GM06990 (cell line): ENCODE data around the gene LCORL.

Source experiments
- DNase-seq: peaks from one replicate; pipeline ENCODE4 v3.0.0-alpha.2; 2011; ENCODE audit not compliant: insufficient read length; ENCODE audit errors: extremely low read depth
- H3K27me3 ChIP-seq: replicated peaks from 2 replicates; pipeline ENCODE4 v1.6.0; 2011; ENCODE audit warnings: low read length; ENCODE audit not compliant: control insufficient read depth, insufficient read depth
- H3K36me3 ChIP-seq: 2 replicates; pipeline ENCODE4 v1.5.1; 2011; ENCODE audit warnings: low read length; ENCODE audit not compliant: control insufficient read depth, insufficient read depth
- H3K4me3 ChIP-seq: replicated peaks from 2 replicates; pipeline ENCODE4 v1.5.1; 2011; ENCODE audit warnings: low read depth, mild to moderate bottlenecking, control low read depth, low read length
- CTCF ChIP-seq: IDR thresholded peaks from 2 replicates; pipeline ENCODE4 v1.5.1; 2011; ENCODE audit warnings: low read length, control low read depth, mild to moderate bottlenecking, inconsistent platforms; ENCODE audit not compliant: insufficient read depth, poor library complexity, severe bottlenecking

LCORL gene

DNA sequence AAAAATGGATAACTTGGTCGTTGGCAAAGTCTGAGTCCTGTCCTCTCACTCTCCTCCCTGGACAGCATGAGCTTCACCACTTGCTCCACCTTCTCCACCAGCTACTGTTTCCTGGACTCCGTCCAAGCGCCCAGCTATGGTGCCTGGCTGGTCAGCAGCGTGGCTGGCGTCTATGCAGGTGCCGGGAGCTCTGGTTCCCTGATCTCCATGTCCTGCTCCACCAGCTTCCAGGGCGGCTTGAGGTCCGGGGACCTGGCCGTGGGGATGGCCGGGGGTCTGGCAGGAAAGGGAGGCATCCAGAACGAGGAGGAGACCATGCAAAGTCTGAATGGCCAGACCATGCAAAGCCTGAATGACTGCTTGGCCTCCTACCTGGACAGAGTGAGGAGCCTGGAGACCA, 109.9 kb downstream of the LCORL start:
- no peaks in the 10 kb centered on the region for H3K27me3 ChIP-seq
- DNase-seq, result no peak
- no peaks in the 10 kb centered on the region; the same call in 1 of the 2 replicates for H3K36me3 ChIP-seq
- H3K4me3 ChIP-seq, result no peak overlapping the region
- no peak for TF ChIP-seq CTCF

- TF ChIP-seq CTCF, result no peak
- no peaks in the 10 kb centered on the region for H3K36me3 ChIP-seq
- H3K4me3 ChIP-seq, result no peak overlapping the region
- no peak for DNase-seq
- no peaks in the 10 kb centered on the region for H3K27me3 ChIP-seq
Measured at GRCh38 chr4:17898553-17899055, 123.0 kb downstream of the LCORL start.

DNA sequence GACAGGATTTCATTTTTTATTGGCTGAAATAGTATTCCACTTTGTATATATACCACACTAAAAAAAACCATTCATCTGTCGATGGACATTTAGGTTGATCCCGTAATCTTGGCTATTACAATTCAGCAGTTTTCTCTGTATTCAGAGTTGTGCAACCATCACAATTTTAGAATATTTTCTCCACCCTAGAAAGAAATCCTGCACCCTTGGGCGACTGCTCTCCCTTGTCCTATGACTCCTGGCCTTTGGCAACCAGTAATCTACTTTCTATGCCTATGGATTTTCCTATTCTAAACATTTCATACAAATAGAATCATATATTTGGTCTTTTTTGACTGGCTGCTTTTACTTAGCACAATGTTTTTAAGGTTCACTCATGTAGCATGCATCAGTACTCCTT, 126.1 kb downstream of the LCORL start:
- TF ChIP-seq CTCF, result no peak
- no peak overlapping the region for H3K4me3 ChIP-seq
- no peaks in the 10 kb centered on the region for H3K36me3 ChIP-seq
- DNase-seq, result no peak
- no peaks in the 10 kb centered on the region for H3K27me3 ChIP-seq

- Histone ChIP-seq H3K36me3 (no peaks in the 10 kb centered on the region), H3K27me3 (no peaks in the 10 kb centered on the region), H3K4me3 (no peak overlapping the region)
- no peak for TF ChIP-seq CTCF
- DNase-seq, result no peak
Measured at GRCh38 chr4:17894421-17894820, 127.1 kb downstream of the LCORL start.

GRCh38 chr4:17889692-17890091, 131.9 kb downstream of the LCORL start:
- TF ChIP-seq CTCF, result no peak
- Histone ChIP-seq H3K4me3 (no peak overlapping the region), H3K27me3 (no peaks in the 10 kb centered on the region), H3K36me3 (no peaks in the 10 kb centered on the region; the same call in 1 of the 2 replicates)
- no peak for DNase-seq

DNA sequence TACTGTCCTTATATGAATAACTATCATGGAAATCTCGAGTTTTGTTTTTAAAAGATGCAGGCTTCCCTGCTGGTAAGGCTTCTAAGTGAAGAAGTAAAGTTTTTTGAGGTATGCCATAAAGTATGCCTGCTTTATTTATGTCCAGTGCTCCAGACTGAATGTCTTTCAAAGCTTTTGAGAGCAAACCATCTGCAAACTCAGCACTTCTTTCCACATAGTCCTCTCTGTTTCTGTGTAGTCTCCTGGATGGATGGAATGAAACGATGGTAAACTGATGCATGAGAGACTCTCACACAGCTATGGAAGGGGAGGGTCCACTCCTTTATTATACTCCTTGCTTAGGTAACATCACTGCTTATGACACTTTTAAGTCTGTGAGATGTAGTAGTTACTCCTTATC, 137.0 kb downstream of the LCORL start:
- no peak for TF ChIP-seq CTCF
- Histone ChIP-seq H3K36me3 (no peaks in the 10 kb centered on the region; the same call in 1 of the 2 replicates), H3K4me3 (no peak overlapping the region), H3K27me3 (no peaks in the 10 kb centered on the region)
- DNase-seq, result no peak
